ENCODE results near the gene ROCK2.

ROCK2 gene

GRCh38 chr2:11343650-11344341 lies 640 bp downstream of the ROCK2 start:
- ChIA-PET CTCF (interaction anchor here (0.8 kb wide), 1 partner anchor 136 kb away, joined by 3 read pairs; no protein-coding TSS in a partner anchor), POLR2A (interaction anchor here (0.6 to 2.6 kb wide), 14 partner anchors 12 to 122 kb away, joined by 3 to 8 read pairs (median 4); partner anchors contain the start of gene E2F6)
- TF ChIP-seq PKNOX1 (IDR thresholded peaks at IDR 0.05) (no peak), FOXA1 (IDR thresholded peaks at IDR 0.05) (no peak), FOXM1 (IDR thresholded peaks at IDR 0.05; ENCODE audit: borderline replicate concordance) (no peak), ARNT (IDR thresholded peaks at IDR 0.05) (no peak), ZNF384 (IDR thresholded peaks at IDR 0.05) (no peak)
- DNase-seq (ENCODE audit: extremely low spot score) = peak; percentile 43

- no peak for DNase-seq (ENCODE audit: extremely low spot score)
- no peak for TF ChIP-seq BHLHE40 (IDR thresholded peaks at IDR 0.05; ENCODE audit: borderline replicate concordance)
- no peak for TF ChIP-seq CTBP1 (IDR thresholded peaks at IDR 0.05; ENCODE audit: borderline replicate concordance)
- no peak for TF ChIP-seq FOXM1 (IDR thresholded peaks at IDR 0.05; ENCODE audit: borderline replicate concordance)
- no peak for TF ChIP-seq SP1 (IDR thresholded peaks at IDR 0.05)
- TF ChIP-seq TARDBP (IDR thresholded peaks at IDR 0.05) = no peak
- TF ChIP-seq HDGF (IDR thresholded peaks at IDR 0.05; ENCODE audit: borderline replicate concordance) = no peak
- TF ChIP-seq LEF1 (IDR thresholded peaks at IDR 0.05; ENCODE audit: borderline replicate concordance) = no peak
- TF ChIP-seq PKNOX1 (IDR thresholded peaks at IDR 0.05) = no peak
- no peak for TF ChIP-seq SUZ12 (IDR thresholded peaks at IDR 0.05)
- TF ChIP-seq FOXA1 (IDR thresholded peaks at IDR 0.05) = no peak
- no peak for TF ChIP-seq ARNT (IDR thresholded peaks at IDR 0.05)
- TF ChIP-seq ELF4 (IDR thresholded peaks at IDR 0.05) = no peak
- no peak for TF ChIP-seq ZNF384 (IDR thresholded peaks at IDR 0.05)
- no peak for TF ChIP-seq FOXK2 (IDR thresholded peaks at IDR 0.05)
- TF ChIP-seq NFRKB (IDR thresholded peaks at IDR 0.05) = no peak
- ChIA-PET CTCF (interaction anchor here (0.8 kb wide), 1 partner anchor 136 kb away, joined by 3 read pairs; no protein-coding TSS in a partner anchor), POLR2A (interaction anchor here (1.1 to 1.6 kb wide), 3 partner anchors 25 to 89 kb away, joined by 3 to 4 read pairs (median 4); no protein-coding TSS in a partner anchor)
Measured at GRCh38 chr2:11343368-11343649, 1.1 kb downstream of the ROCK2 start.

GRCh38 chr2:11342551-11343367 lies 1.7 kb downstream of the ROCK2 start:
- TF ChIP-seq CTBP1 (IDR thresholded peaks at IDR 0.05; ENCODE audit: borderline replicate concordance) (no peak), ELF4 (IDR thresholded peaks at IDR 0.05) (no peak), FOXM1 (IDR thresholded peaks at IDR 0.05; ENCODE audit: borderline replicate concordance) (no peak), FOXA1 (IDR thresholded peaks at IDR 0.05) (no peak), NFRKB (IDR thresholded peaks at IDR 0.05) (no peak), L3MBTL2 (conservative IDR thresholded peaks at IDR 0.05) (no peak), ARNT (IDR thresholded peaks at IDR 0.05) (no peak), TARDBP (IDR thresholded peaks at IDR 0.05) (no peak), LEF1 (IDR thresholded peaks at IDR 0.05; ENCODE audit: borderline replicate concordance) (no peak), FOXK2 (IDR thresholded peaks at IDR 0.05) (no peak), HDGF (IDR thresholded peaks at IDR 0.05; ENCODE audit: borderline replicate concordance) (no peak)
- CTCF ChIA-PET = interaction anchor here (0.6 to 0.8 kb wide), 2 partner anchors 137 to 933 kb away, joined by 3 to 4 read pairs; no protein-coding TSS in a partner anchor
- POLR2A ChIA-PET = interaction anchor here (1.3 kb wide), 1 partner anchor 25 kb away, joined by 4 read pairs; no protein-coding TSS in a partner anchor
- DNase-seq (ENCODE audit: extremely low spot score) = no peak

- ChIA-PET POLR2A (no interaction called here), CTCF (no interaction called here)
- no peak for TF ChIP-seq ARNT (IDR thresholded peaks at IDR 0.05)
- TF ChIP-seq HDGF (IDR thresholded peaks at IDR 0.05; ENCODE audit: borderline replicate concordance) = no peak
- no peak for TF ChIP-seq SP1 (IDR thresholded peaks at IDR 0.05)
- TF ChIP-seq NFRKB (IDR thresholded peaks at IDR 0.05) = no peak
- no peak for TF ChIP-seq FOXM1 (IDR thresholded peaks at IDR 0.05; ENCODE audit: borderline replicate concordance)
- TF ChIP-seq L3MBTL2 (conservative IDR thresholded peaks at IDR 0.05) = no peak
Measured at GRCh38 chr2:11340717-11341116, 3.7 kb downstream of the ROCK2 start.

GRCh38 chr2:11339508-11340083 lies 4.8 kb downstream of the ROCK2 start:
- no peak for TF ChIP-seq HDGF (IDR thresholded peaks at IDR 0.05; ENCODE audit: borderline replicate concordance)
- TF ChIP-seq SUZ12 (IDR thresholded peaks at IDR 0.05) = no peak
- no peak for TF ChIP-seq FOXA1 (IDR thresholded peaks at IDR 0.05)
- TF ChIP-seq ZNF384 (IDR thresholded peaks at IDR 0.05) = no peak
- no peak for TF ChIP-seq BHLHE40 (IDR thresholded peaks at IDR 0.05; ENCODE audit: borderline replicate concordance)
- TF ChIP-seq ARNT (IDR thresholded peaks at IDR 0.05) = no peak
- no peak for TF ChIP-seq NFRKB (IDR thresholded peaks at IDR 0.05)
- no peak for TF ChIP-seq TARDBP (IDR thresholded peaks at IDR 0.05)
- TF ChIP-seq SP1 (IDR thresholded peaks at IDR 0.05) = no peak
- TF ChIP-seq PKNOX1 (IDR thresholded peaks at IDR 0.05) = no peak
- TF ChIP-seq CTBP1 (IDR thresholded peaks at IDR 0.05; ENCODE audit: borderline replicate concordance) = no peak
- no peak for TF ChIP-seq FOXK2 (IDR thresholded peaks at IDR 0.05)
- no peak for TF ChIP-seq LEF1 (IDR thresholded peaks at IDR 0.05; ENCODE audit: borderline replicate concordance)
- no peak for TF ChIP-seq L3MBTL2 (conservative IDR thresholded peaks at IDR 0.05)
- TF ChIP-seq ELF4 (IDR thresholded peaks at IDR 0.05) = no peak
- no peak for TF ChIP-seq FOXM1 (IDR thresholded peaks at IDR 0.05; ENCODE audit: borderline replicate concordance)
- ChIA-PET CTCF (no interaction called here), POLR2A (no interaction called here)
- no peak for DNase-seq (ENCODE audit: extremely low spot score)

More at GRCh38 chr2:11340717-11341116, 3.7 kb downstream of the ROCK2 start:
- no peak for DNase-seq (ENCODE audit: extremely low spot score)

Measured in HEK293T (cell line).